ENCODE measurements around the gene GFPT2. TPM values are rescaled to one million over a fixed set of nuclear protein-coding genes. Genes with fewer than 3 reads are reported as not detected.

The GFPT2 gene
- total and polyA plus RNA-seq, 2 of the 8 experiments (the other 6 are each of a cell fraction or from before 2014, with no cell fraction given) = 83.7 to 143 TPM

GRCh38 chr5:180399401-180400215, 46.5 kb upstream of the GFPT2 start:
- no peak overlapping the region; a peak in 1 of 7 replicates for H3K9ac ChIP-seq (replicated peaks in 1 of 4; ENCODE audit: extremely low read depth in 1 of 4, low read depth in 3 of 4, low read length in 3 of 4)
- H4K5ac ChIP-seq (ENCODE audit: insufficient read length, low read depth, low read length) = no peak overlapping the region
- CTCF ChIA-PET (ENCODE audit: partially characterized antibody) = interaction anchor here (0.9 to 1.3 kb wide), 4 partner anchors 19 to 86 kb away, joined by 3 read pairs; no protein-coding TSS in a partner anchor
- no peak overlapping the region for H2BK15ac ChIP-seq (ENCODE audit: low read length)
- H2BK12ac ChIP-seq (ENCODE audit: low read depth, low read length) = no peak overlapping the region
- no peaks in the 10 kb centered on the region for H4K20me1 ChIP-seq (replicated peaks in 1 of 2; ENCODE audit: control insufficient read depth in 1 of 2, insufficient read depth in 2 of 2, low read length in 2 of 2)
- FAIRE-seq (no peak), DNase-seq (ENCODE audit: low read depth in 1 of 2, low spot score in 2 of 2) (no peak)
- no peak overlapping the region for H3K4me3 ChIP-seq (ENCODE audit: extremely low read depth in 1 of 4, insufficient read depth in 2 of 4, low read depth in 3 of 4, low read length in 4 of 4)
- H3K14ac ChIP-seq (ENCODE audit: insufficient read length) = no peak overlapping the region
- H4K8ac ChIP-seq (ENCODE audit: extremely low read depth, insufficient read depth, low read length) = peak overlapping the region; percentile 22; the same call in 1 of the 2 replicates
- H3K27ac ChIP-seq (ENCODE audit: low read depth, low read length) = no peak overlapping the region
- no peaks in the 10 kb centered on the region; the same call in 1 of the 2 replicates for H3K79me1 ChIP-seq (ENCODE audit: low read depth, low read length)
- H3K27me3 ChIP-seq (replicated peaks in 1 of 4; ENCODE audit: control insufficient read depth in 3 of 4, extremely low read depth in 1 of 4, insufficient read depth in 3 of 4, low read length in 3 of 4) = no peaks in the 10 kb centered on the region
- no peak overlapping the region for H2BK120ac ChIP-seq (replicated peaks; ENCODE audit: low read depth, low read length)
- H2AFZ ChIP-seq (ENCODE audit: low read length) = peak overlapping the region; percentile 95; the same call in 1 of the 2 replicates
- H2AK5ac ChIP-seq (ENCODE audit: low read depth, low read length) = no peak overlapping the region
- H3K23me2 ChIP-seq (ENCODE audit: low read depth, low read length) = no peaks in the 10 kb centered on the region
- WGBS, 2 experiments (ENCODE audit: extremely low coverage in 1 of 2, insufficient coverage in 1 of 2, insufficient read length in 1 of 2, insufficient replicate concordance in 2 of 2, low coverage in 1 of 2, low lambda C conversion rate in 2 of 2, missing lambda C conversion rate in 1 of 2) = 93% methylated on average over 20 of the region's 20 CpGs; no CpG with 5 or more reads in 1 of the 2 experiments
- no peaks in the 10 kb centered on the region for H3K36me3 ChIP-seq (ENCODE audit: control insufficient read depth in 2 of 4, insufficient read depth in 4 of 4, low read length in 3 of 4)
- H3K56ac ChIP-seq (replicated peaks; ENCODE audit: insufficient read length, low read depth, low read length) = no peak overlapping the region
- no peak overlapping the region for H2BK20ac ChIP-seq (ENCODE audit: low read length)
- H2BK5ac ChIP-seq (ENCODE audit: low read depth, low read length) = no peak overlapping the region
- no peak overlapping the region for H3K4me2 ChIP-seq (ENCODE audit: insufficient read depth in 1 of 2, low read depth in 2 of 2, low read length in 2 of 2)
- 0 out of 4 replicates have a peak, but pooled peaks cover 0 to 2% of the 10 kb centered on the region in 2 experiments for H3K9me3 ChIP-seq (ENCODE audit: insufficient read depth in 2 of 2, low read depth in 1 of 2, low read length in 1 of 2)
- no peak overlapping the region for H3K18ac ChIP-seq (ENCODE audit: extremely low read depth, low read length)
- H4K91ac ChIP-seq (replicated peaks; ENCODE audit: insufficient read length, low read length) = no peak overlapping the region
- H3K4ac ChIP-seq (replicated peaks; ENCODE audit: insufficient read length, low read depth, low read length) = no peak overlapping the region
- POLR2A ChIA-PET (ENCODE audit: partially characterized antibody) = no interaction called here
- no peak overlapping the region for H3K23ac ChIP-seq (ENCODE audit: insufficient read length)
- H3K79me2 ChIP-seq (ENCODE audit: control insufficient read depth in 1 of 2, insufficient read depth in 2 of 2, low read length in 2 of 2) = no peaks in the 10 kb centered on the region
- TF ChIP-seq KDM1A (IDR thresholded peaks at IDR 0.05; ENCODE audit: borderline replicate concordance, low read length) (no peak), SP1 (IDR thresholded peaks at IDR 0.05; ENCODE audit: low read depth, low read length) (no peak), EZH2 (IDR thresholded peaks at IDR 0.05; ENCODE audit: low read depth, low read length, severe bottlenecking) (no peak), RNF2 (IDR thresholded peaks at IDR 0.05; ENCODE audit: borderline replicate concordance, low read depth, low read length, missing control alignments, poor library complexity, severe bottlenecking) (no peak), SIN3A (conservative IDR thresholded peaks at IDR 0.05 in 1 of 2, IDR thresholded peaks at IDR 0.05 in 1 of 2; ENCODE audit: low read depth in 1 of 2, low read length in 2 of 2) (no peak), RFX5 (IDR thresholded peaks at IDR 0.05; ENCODE audit: borderline replicate concordance, low read depth, low read length) (no peak), POLR2AphosphoS5 (IDR thresholded peaks at IDR 0.05; ENCODE audit: low read depth, low read length) (no peak)
- H3K4me1 ChIP-seq (replicated peaks in 1 of 4; ENCODE audit: control insufficient read depth in 3 of 4, insufficient read depth in 4 of 4, low read length in 3 of 4) = no peaks in the 10 kb centered on the region; a peak in 1 of 7 replicates

Data from H1 (cell line).